Astrocyte (in vitro differentiated cells and primary cell): ENCODE results near the gene LBP. TPM values are rescaled to one million over a fixed set of nuclear protein-coding genes. Genes with fewer than 3 reads are reported as not detected.
A peak's percentile ranks its signal among the peaks of the same experiment; 100 is the strongest.

Experiments
- DNase-seq: peaks from one replicate; pipeline ENCODE4 v3.0.0-alpha.2; 2010; ENCODE audit warnings: low read depth
- FAIRE-seq: peaks from 2 replicates; lab custom pipeline; 2011; peaks lifted over from hg19 to GRCh38; lab: Jason Lieb, UNC
- H2AFZ ChIP-seq: 2 replicates; pipeline ENCODE4 v1.6.0; 2012; ENCODE audit warnings: low read depth, low read length, inconsistent platforms
- H3K27ac ChIP-seq: 2 replicates; pipeline ENCODE4 v1.5.1; 2011; ENCODE audit warnings: low read depth, low read length, inconsistent platforms
- H3K27me3 ChIP-seq: 2 replicates; pipeline ENCODE4 v1.6.0; 2011; ENCODE audit warnings: low read length, inconsistent platforms; ENCODE audit not compliant: insufficient read depth
- H3K36me3 ChIP-seq: 2 replicates; pipeline ENCODE4 v1.5.1; 2011; ENCODE audit warnings: low read length, inconsistent platforms; ENCODE audit not compliant: insufficient read depth
- H3K4me1 ChIP-seq: 2 replicates; pipeline ENCODE4 v1.5.1; 2011; ENCODE audit warnings: low read length, inconsistent platforms; ENCODE audit not compliant: insufficient read depth
- H3K4me2 ChIP-seq: 2 replicates; pipeline ENCODE4 v1.6.0; 2012; ENCODE audit warnings: low read length, inconsistent platforms
- H3K4me3 ChIP-seq: 2 replicates; pipeline ENCODE4 v1.5.1; 2011; ENCODE audit warnings: low read depth, mild to moderate bottlenecking, low read length, inconsistent platforms; ENCODE audit not compliant: insufficient read depth
- H3K79me2 ChIP-seq: 2 replicates; pipeline ENCODE4 v1.6.0; 2012; ENCODE audit warnings: mild to moderate bottlenecking, low read length, inconsistent platforms; ENCODE audit not compliant: insufficient read depth
- H3K9ac ChIP-seq: 2 replicates; pipeline ENCODE4 v1.6.0; 2012; ENCODE audit warnings: mild to moderate bottlenecking, low read length, inconsistent platforms
- H3K9me3 ChIP-seq: 2 replicates; pipeline ENCODE4 v1.5.1; 2012; ENCODE audit warnings: low read depth, mild to moderate bottlenecking, low read length, inconsistent platforms; ENCODE audit not compliant: insufficient read depth
- H4K20me1 ChIP-seq: 2 replicates; pipeline ENCODE4 v1.6.0; 2012; ENCODE audit warnings: low read length, inconsistent platforms; ENCODE audit not compliant: insufficient read depth
- H3K27ac Mint-ChIP-seq: one replicate; pipeline ENCODE4 v1.8.0; 2021; ENCODE audit warnings: mild to moderate bottlenecking, mixed read lengths; ENCODE audit not compliant: unreplicated experiment
- H3K27me3 Mint-ChIP-seq: one replicate; pipeline ENCODE4 v1.8.0; 2021; ENCODE audit warnings: low read depth, mixed read lengths; ENCODE audit not compliant: unreplicated experiment
- H3K36me3 Mint-ChIP-seq: one replicate; pipeline ENCODE4 v1.8.0; 2021; ENCODE audit warnings: low read depth, mixed read lengths; ENCODE audit not compliant: unreplicated experiment
- H3K4me1 Mint-ChIP-seq: one replicate; pipeline ENCODE4 v1.8.0; 2021; ENCODE audit warnings: low read depth, mixed read lengths; ENCODE audit not compliant: unreplicated experiment
- H3K4me3 Mint-ChIP-seq: one replicate; pipeline ENCODE4 v1.8.0; 2021; ENCODE audit warnings: mild to moderate bottlenecking, moderate library complexity, mixed read lengths; ENCODE audit not compliant: unreplicated experiment
- H3K9me3 Mint-ChIP-seq: one replicate; pipeline ENCODE4 v1.8.0; 2021; ENCODE audit warnings: mild to moderate bottlenecking, mixed read lengths; ENCODE audit not compliant: unreplicated experiment
- CTCF ChIP-seq: IDR thresholded peaks from 2 replicates; pipeline ENCODE4 v1.5.1; 2011; ENCODE audit warnings: low read depth, mild to moderate bottlenecking, inconsistent platforms, low read length, moderate library complexity; ENCODE audit not compliant: insufficient read depth
- EZH2 ChIP-seq: IDR thresholded peaks from 2 replicates; pipeline ENCODE4 v1.6.1; 2012; ENCODE audit warnings: mild to moderate bottlenecking, low read length, inconsistent platforms; ENCODE audit not compliant: insufficient read depth
- total RNA-seq: library from RNA; stranded (reverse); gene quantifications from 2 replicates; pipeline ENCODE4 v1.2.1, GENCODE V29; 2021

Gene LBP
- total RNA-seq, 1 donor from 2014 or later = not detected

DNA sequence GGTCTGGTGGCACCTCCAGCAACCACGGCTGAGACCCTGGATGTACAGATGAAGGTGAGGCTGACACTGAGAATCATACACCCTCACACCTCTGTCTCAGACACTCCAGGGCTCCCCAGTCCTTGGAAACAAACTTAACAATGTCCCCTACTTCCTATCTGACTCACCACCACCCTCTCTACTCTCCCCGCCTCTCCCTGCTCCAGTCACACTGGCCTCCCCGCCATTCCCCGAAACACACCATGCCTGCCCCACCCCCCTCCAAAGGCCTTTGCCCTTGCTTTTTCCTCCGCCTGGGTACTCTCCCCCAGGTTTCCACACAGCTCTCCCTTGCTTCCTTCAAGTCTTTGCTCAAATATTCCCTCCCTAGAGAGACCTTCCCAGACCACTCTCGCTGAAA is 26.1 kb upstream of the LBP start:
- H3K27me3 Mint-ChIP-seq = peaks cover 63% of the 10 kb centered on the region
- H3K27ac Mint-ChIP-seq = no peak overlapping the region
- Histone ChIP-seq H3K27ac (no peak overlapping the region), H3K4me2 (no peak overlapping the region), H3K27me3 (peaks cover 11% of the 10 kb centered on the region), H2AFZ (no peak overlapping the region), H3K79me2 (no peaks in the 10 kb centered on the region), H3K36me3 (no peaks in the 10 kb centered on the region), H3K4me3 (no peak overlapping the region), H3K4me1 (peaks cover 6% of the 10 kb centered on the region), H3K9ac (no peak overlapping the region), H3K9me3 (no peaks in the 10 kb centered on the region), H4K20me1 (no peaks in the 10 kb centered on the region)
- H3K9me3 Mint-ChIP-seq = no peaks in the 10 kb centered on the region
- TF ChIP-seq CTCF (no peak), EZH2 (no peak)
- H3K36me3 Mint-ChIP-seq = no peaks in the 10 kb centered on the region
- H3K4me1 Mint-ChIP-seq = peaks cover 7% of the 10 kb centered on the region
- no peak overlapping the region for H3K4me3 Mint-ChIP-seq
- FAIRE-seq (no peak), DNase-seq (no peak)

DNA sequence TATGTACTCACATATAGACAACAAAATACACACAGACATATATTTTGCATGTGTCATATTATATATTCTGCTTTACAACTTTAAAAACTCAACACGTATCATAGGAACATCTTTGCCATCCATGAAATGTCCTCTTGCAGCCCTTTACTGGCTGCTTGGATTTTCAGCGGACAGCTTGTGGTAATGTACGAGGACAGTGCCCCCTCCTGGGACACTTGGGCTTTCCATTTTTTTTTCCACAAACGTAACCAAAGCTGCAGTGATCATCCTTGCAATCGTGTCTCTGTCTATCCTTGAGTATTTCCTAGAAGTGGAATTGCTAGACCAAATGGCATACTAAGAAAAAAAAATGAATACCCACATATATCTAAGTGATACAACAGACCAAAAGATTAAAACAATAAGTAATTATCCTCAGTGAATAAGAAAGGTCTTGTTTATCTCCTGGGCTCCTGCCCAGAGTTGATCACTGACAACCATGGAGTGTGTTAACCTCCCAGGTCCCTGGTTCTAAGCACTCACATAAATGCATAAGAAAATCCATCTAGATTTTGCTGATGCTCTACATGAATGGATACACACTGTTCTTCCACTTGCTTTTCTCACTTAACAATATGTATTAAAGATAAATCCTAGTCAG is 24.2 kb upstream of the LBP start:
- no peak for TF ChIP-seq EZH2
- TF ChIP-seq CTCF = peak; percentile 80
- Mint-ChIP-seq H3K4me3 (no peak overlapping the region), H3K27ac (no peak overlapping the region), H3K4me1 (peaks cover 7% of the 10 kb centered on the region), H3K36me3 (no peaks in the 10 kb centered on the region), H3K9me3 (peaks cover 6% of the 10 kb centered on the region), H3K27me3 (peaks cover 62% of the 10 kb centered on the region)
- Histone ChIP-seq H3K9me3 (no peaks in the 10 kb centered on the region), H3K4me2 (no peak overlapping the region), H3K9ac (no peak overlapping the region), H4K20me1 (no peaks in the 10 kb centered on the region), H3K4me1 (peaks cover 6% of the 10 kb centered on the region), H2AFZ (no peak overlapping the region), H3K27me3 (peaks cover 11% of the 10 kb centered on the region), H3K79me2 (no peaks in the 10 kb centered on the region), H3K4me3 (no peak overlapping the region), H3K36me3 (no peaks in the 10 kb centered on the region), H3K27ac (no peak overlapping the region)
- peak; percentile 31 for DNase-seq
- FAIRE-seq = peak; percentile 17

- Histone ChIP-seq H3K36me3 (no peaks in the 10 kb centered on the region), H3K4me2 (no peak overlapping the region), H3K27ac (no peak overlapping the region), H3K4me1 (peaks cover 6% of the 10 kb centered on the region), H3K9me3 (no peaks in the 10 kb centered on the region), H2AFZ (no peak overlapping the region), H3K27me3 (peaks cover 11% of the 10 kb centered on the region), H4K20me1 (no peaks in the 10 kb centered on the region), H3K79me2 (no peaks in the 10 kb centered on the region), H3K9ac (no peak overlapping the region), H3K4me3 (no peak overlapping the region)
- peaks cover 6% of the 10 kb centered on the region for H3K9me3 Mint-ChIP-seq
- no peak overlapping the region for H3K27ac Mint-ChIP-seq
- DNase-seq (no peak), FAIRE-seq (no peak)
- H3K4me3 Mint-ChIP-seq = no peak overlapping the region
- H3K4me1 Mint-ChIP-seq = peaks cover 7% of the 10 kb centered on the region
- H3K27me3 Mint-ChIP-seq = peaks cover 55% of the 10 kb centered on the region
- H3K36me3 Mint-ChIP-seq = no peaks in the 10 kb centered on the region
- TF ChIP-seq EZH2 (no peak), CTCF (no peak)
Observed at GRCh38 chr20:38324159-38324558, 22.1 kb upstream of the LBP start.
